Cardiac muscle cell (in vitro differentiated cells and primary cell): ENCODE results near the gene DRC1. TPM values are rescaled to one million over a fixed set of nuclear protein-coding genes. Genes with fewer than 3 reads are reported as not detected.

Source experiments
- DNase-seq, 2 donors: peaks; one replicate each; pipeline versions ENCODE4 v3.0.0 to v3.0.0-alpha.2; 2010 to 2017; ENCODE audit warnings: low read depth in 1 of 2, low spot score in 1 of 2
- H3K27ac ChIP-seq: fragments of 200-600 bp; sonication (generic); 2 replicates; pipeline ENCODE4 v1.5.1; 2016
- H3K27me3 ChIP-seq: fragments of 200-600 bp; sonication (generic); 2 replicates; pipeline ENCODE4 v1.6.0; 2016; ENCODE audit warnings: control low read depth
- H3K36me3 ChIP-seq: fragments of 200-600 bp; sonication (generic); 2 replicates; pipeline ENCODE4 v1.5.1; 2016; ENCODE audit warnings: control low read depth
- H3K4me1 ChIP-seq: fragments of 200-600 bp; sonication (generic); 2 replicates; pipeline ENCODE4 v1.8.1; 2017; ENCODE audit warnings: low read depth, mild to moderate bottlenecking, mixed run types
- H3K4me3 ChIP-seq: fragments of 200-600 bp; sonication (generic); 2 replicates; pipeline ENCODE4 v1.5.1; 2016; ENCODE audit warnings: mild to moderate bottlenecking
- H3K9me3 ChIP-seq: fragments of 200-600 bp; sonication (generic); 2 replicates; pipeline ENCODE4 v1.5.1; 2017; ENCODE audit warnings: low read depth, mild to moderate bottlenecking, control low read depth
- polyA plus RNA-seq: library from polyadenylated mRNA; unstranded; fragments of >200 nt; fragmentation: Nextera tagmentation; extraction: Ambion mirVana; gene quantifications from 2 replicates; pipeline ENCODE4 v1.2.1, GENCODE V29; 2016
- total RNA-seq: library from RNA; depleted of rRNA; stranded (reverse); fragments of >200 nt; gene quantifications from 2 replicates; pipeline ENCODE4 v1.2.3, GENCODE V29; 2016
- TF ChIP-seq, protein P1 (sequence below): IDR thresholded peaks from 2 replicates; pipeline ENCODE4 v1.5.1; 2012; ENCODE audit warnings: low read depth, mild to moderate bottlenecking, low read length

Gene DRC1
- total and polyA plus RNA-seq, 2 experiments from 2014 or later, result not detected

DNA sequence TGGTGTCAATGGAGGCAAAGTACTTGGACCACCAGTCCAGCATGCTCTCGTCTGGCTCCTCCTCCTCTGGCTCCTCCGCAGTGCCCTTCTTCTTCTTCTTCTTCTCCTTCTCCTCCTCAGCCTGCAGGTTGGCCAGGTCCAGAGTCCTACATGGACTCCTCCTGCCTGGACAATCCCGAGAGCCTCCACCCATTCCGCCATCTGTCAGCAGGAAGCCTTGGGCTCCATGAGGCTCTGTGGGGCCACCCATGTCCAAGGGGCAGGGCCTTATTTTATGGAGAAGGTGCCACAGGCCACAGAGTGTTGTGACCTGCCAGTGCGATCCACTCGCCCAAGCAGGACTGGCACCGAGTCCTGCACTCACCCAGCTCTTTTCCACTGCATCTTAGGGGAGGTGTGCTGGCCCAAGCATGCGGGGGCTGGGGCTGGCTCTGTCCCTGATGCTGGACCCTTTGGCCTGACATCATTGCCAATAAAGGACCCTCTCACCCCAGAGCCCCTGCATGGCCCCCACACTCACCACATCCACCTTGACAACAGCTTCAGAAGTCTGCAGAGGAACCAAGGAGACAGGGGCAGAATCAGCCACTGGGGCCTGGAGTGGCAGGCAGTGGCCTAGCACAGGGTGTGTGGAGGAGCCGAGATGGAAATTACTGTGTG, 69.0 kb downstream of the DRC1 start:
- DNase-seq, result no peak
- H3K36me3 ChIP-seq, result no peaks in the 10 kb centered on the region
- TF ChIP-seq, protein P1, sequence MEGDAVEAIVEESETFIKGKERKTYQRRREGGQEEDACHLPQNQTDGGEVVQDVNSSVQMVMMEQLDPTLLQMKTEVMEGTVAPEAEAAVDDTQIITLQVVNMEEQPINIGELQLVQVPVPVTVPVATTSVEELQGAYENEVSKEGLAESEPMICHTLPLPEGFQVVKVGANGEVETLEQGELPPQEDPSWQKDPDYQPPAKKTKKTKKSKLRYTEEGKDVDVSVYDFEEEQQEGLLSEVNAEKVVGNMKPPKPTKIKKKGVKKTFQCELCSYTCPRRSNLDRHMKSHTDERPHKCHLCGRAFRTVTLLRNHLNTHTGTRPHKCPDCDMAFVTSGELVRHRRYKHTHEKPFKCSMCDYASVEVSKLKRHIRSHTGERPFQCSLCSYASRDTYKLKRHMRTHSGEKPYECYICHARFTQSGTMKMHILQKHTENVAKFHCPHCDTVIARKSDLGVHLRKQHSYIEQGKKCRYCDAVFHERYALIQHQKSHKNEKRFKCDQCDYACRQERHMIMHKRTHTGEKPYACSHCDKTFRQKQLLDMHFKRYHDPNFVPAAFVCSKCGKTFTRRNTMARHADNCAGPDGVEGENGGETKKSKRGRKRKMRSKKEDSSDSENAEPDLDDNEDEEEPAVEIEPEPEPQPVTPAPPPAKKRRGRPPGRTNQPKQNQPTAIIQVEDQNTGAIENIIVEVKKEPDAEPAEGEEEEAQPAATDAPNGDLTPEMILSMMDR, result no peak
- H3K27ac ChIP-seq, result no peak overlapping the region
- H3K27me3 ChIP-seq, result no peaks in the 10 kb centered on the region
- no peaks in the 10 kb centered on the region for H3K4me1 ChIP-seq
- H3K9me3 ChIP-seq, result no peaks in the 10 kb centered on the region
- H3K4me3 ChIP-seq, result no peak overlapping the region

DNA sequence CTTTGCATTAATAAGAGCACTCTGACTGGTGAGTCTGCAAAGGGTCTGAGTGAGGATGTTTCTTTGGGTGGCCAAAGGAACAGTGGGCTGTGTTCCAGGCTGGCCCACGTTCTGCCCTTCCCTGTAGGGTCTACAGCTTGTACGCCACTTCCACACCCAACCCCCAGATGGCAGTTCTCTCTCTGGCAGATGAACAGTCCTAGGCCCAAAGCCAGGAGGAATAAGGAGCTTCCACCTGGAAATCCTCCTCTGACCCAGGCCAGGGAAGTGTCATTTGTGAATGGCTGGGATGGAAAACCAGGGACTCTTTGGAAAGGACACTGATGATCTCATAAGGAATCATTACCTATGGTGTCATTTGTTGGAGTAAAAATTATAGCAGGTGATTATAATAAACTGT, 69.6 kb downstream of the DRC1 start:
- TF ChIP-seq, protein P1, result no peak
- Histone ChIP-seq H3K27ac (no peak overlapping the region), H3K4me3 (no peak overlapping the region), H3K4me1 (no peaks in the 10 kb centered on the region), H3K36me3 (no peaks in the 10 kb centered on the region), H3K9me3 (no peaks in the 10 kb centered on the region), H3K27me3 (no peaks in the 10 kb centered on the region)
- no peak for DNase-seq

DNA sequence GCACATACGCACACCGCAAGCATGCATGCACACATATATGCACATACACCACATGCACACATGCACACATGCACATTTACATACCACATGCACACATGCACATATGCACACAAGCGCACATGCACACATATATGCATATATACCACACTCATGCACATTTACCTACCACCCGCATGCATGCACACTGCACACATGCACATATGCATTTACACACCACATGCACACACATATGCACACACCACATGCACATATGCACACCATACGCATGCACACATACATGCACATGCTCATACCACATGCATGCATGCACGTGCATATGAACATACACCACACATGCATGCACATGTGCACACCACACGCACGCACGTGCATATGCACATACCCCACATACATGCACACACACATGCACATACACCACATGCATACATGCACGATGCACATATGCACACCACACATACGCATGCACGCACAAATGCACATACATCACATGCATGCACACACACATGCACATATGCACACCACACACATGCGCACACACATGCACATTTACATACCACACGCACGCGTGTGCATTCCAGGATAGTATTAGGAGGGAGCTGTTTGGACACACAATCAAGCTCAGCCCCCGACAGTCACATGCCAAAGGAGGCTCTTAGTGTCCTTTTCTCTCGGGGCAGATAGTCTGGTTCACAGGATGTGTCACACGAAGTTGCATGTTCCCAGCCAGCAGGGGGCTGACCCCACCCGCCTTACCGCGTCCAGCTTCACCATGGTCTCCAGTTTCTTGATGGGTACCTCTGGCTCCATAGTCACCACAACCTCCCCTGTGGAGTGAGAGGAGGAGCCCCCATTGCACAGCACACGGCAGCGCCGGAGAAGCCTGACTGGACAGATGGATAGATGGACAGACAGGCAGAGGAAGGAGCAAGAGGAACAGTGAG, 70.3 kb downstream of the DRC1 start:
- no peak overlapping the region for H3K27ac ChIP-seq
- H3K36me3 ChIP-seq, result no peaks in the 10 kb centered on the region
- TF ChIP-seq, protein P1, result no peak
- DNase-seq, result no peak
- no peaks in the 10 kb centered on the region for H3K9me3 ChIP-seq
- H3K4me3 ChIP-seq, result no peak overlapping the region
- H3K27me3 ChIP-seq, result no peaks in the 10 kb centered on the region
- H3K4me1 ChIP-seq, result no peaks in the 10 kb centered on the region

DNA sequence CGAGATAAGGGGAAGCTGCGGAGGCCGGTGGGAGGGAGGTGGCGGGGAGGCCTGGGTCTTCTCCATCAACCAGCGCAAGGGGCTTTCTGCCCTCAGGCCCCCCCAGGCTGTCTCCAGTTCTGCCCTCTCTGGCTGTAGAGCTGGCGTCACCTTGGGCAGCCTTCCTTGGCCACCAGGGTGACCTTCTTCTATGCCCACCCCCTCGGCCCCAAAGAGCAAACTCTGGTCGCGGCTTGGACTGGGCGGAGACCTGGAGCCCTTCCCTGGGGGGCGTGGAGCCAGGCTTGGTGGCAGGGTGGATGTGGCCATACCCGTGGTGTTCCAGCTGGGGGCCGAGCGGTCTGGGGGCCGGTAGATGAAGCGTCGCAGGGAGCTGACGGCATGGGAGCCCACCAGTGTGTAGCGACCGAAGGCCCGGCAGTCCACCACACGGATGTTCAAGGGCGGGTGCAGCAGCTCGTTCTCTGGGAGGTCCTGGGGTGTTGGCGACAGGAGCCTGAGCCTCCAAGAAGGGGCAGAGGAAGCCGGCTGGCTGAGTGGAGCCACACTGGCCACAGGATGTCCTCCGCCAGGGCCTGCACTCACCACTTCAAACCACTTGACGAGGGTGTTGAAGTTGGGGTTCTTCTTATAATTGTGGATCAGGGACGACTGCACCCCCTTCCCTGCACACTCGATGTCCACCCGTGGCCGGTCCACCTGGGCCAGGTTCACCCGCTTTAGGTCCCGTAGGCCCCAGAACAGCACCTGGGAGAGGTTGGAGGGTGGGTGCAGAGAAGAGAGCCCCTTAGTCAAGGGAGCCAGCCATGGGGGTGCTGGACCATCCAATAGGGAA, 71.3 kb downstream of the DRC1 start:
- no peak for DNase-seq
- Histone ChIP-seq H3K27ac (no peak overlapping the region), H3K27me3 (no peaks in the 10 kb centered on the region), H3K4me1 (no peaks in the 10 kb centered on the region), H3K36me3 (no peaks in the 10 kb centered on the region), H3K4me3 (no peak overlapping the region), H3K9me3 (no peaks in the 10 kb centered on the region)
- TF ChIP-seq, protein P1, result no peak

DNA sequence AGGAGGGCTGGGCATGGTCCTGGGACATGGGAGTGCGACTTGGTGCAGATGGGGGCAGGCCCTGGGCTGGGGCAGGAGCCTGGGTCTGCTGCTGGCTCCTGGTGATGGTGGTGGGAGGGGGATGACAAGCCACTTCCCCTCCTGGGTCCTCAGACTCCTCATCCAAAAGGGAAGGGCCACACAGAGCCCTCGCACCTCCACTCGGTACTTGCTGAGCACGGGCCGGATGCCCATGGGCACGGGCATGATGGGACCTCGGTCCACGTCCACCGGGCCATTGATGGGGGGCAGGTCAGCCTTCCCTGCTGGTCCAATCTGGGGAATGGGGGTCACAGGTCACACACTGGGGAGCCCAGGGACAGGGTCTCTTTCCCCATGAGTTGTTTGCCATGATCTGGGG, 72.1 kb downstream of the DRC1 start:
- H3K4me1 ChIP-seq, result no peaks in the 10 kb centered on the region
- H3K27ac ChIP-seq, result no peak overlapping the region
- DNase-seq, result no peak
- no peaks in the 10 kb centered on the region for H3K27me3 ChIP-seq
- TF ChIP-seq, protein P1, result no peak
- no peaks in the 10 kb centered on the region for H3K36me3 ChIP-seq
- H3K9me3 ChIP-seq, result no peaks in the 10 kb centered on the region
- no peak overlapping the region for H3K4me3 ChIP-seq
